GM18498 (cell line): ENCODE data around the gene ETV3.
"Not testable (repeated sequence)": the region's sequence is repeated elsewhere in the genome, so short reads cannot be mapped to it uniquely, and the experiment has no call there.

ENCODE experiments used
- ATAC-seq: cut with Tn5 transposase; IDR thresholded peaks from one replicate; pipeline ENCODE4 v1.9.1; 2021; ENCODE audit warnings: mild to moderate bottlenecking, moderate library complexity; ENCODE audit not compliant: unreplicated experiment

The ETV3 gene

DNA sequence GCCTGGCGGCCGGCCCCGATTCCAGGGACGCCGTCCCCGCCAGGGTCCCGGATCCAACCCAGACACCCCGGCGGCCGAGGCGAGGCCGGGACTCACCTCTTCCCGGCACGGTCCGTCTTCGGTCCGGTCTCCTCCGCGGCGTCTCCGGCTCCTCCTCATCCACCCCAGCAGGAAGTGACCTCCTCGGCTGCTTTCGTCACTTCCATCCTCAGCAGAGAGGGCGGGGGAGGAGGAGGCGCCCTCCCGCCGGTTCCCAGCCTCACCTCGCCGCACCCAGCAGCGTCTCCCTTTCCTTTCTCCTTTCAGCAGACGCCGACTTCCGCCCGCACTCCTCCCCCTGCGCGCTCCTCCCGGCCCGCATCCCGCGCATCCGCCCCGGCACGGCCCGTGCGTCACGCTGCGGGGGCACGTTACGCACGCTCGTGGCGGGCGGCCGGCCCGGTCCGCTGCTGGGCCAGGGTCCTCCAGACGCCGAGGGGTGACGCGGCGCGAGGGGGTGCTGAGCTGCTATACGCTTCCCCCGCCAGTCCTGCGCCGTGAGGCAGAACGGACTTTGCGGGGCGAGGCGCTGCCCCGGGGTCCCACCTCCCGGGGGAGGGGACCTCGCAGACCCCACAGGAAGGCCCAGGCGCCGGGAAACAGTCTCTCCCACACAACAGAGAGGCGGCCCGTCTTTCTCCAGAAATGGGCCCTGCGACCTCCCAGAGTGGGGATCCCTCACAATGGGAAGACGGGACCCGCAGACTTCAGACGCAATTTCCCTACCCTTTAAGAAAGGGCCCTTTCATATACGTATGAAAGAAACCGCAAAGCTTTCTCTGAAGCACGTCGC lies at the start of gene ETV3:
TSS of gene ETV3 (minus strand) at position 176 of the 832 bp plus-strand sequence. CDS start 2,043 bp downstream, outside the sequence.
- ATAC-seq = peak; percentile 91

GRCh38 chr1:157186281-157186992 lies 48.2 kb upstream of the ETV3 start:
- ATAC-seq = no peak

- no peak for ATAC-seq
These were observed 45.7 kb upstream of the ETV3 start for GRCh38 chr1:157183870-157184269.

- not testable (repeated sequence) for ATAC-seq
These were observed 44.2 kb upstream of the ETV3 start for GRCh38 chr1:157182371-157182770.

- ATAC-seq = peak; percentile 21
These were observed 43.6 kb upstream of the ETV3 start for GRCh38 chr1:157181790-157182189.

GRCh38 chr1:157181258-157181657 lies 43.1 kb upstream of the ETV3 start:
- ATAC-seq = peak; percentile 42

GRCh38 chr1:157178490-157178889 lies 40.3 kb upstream of the ETV3 start:
- no peak for ATAC-seq

GRCh38 chr1:157177733-157178394 lies 39.7 kb upstream of the ETV3 start:
- no peak for ATAC-seq

- no peak for ATAC-seq
These were observed 38.5 kb upstream of the ETV3 start for GRCh38 chr1:157176591-157177121.

DNA sequence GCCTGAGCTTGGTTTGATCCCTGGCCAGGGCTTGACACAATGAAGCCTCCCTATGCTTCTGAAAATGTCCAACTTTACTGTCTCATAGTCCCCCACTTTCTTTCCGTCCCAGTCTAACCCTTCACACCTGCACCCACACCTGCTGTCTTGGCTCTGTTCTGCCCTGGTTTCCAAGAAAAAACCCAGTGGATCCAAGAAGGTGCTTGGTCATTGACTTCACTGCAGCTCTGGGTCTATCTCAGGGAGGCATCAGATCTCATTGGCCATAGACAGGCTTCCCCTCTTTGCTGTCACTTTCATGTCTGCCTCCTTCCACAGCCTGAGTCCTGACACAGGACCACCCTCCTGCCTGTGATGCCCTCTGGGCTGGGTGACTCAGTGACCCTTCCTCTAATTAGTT lies 37.8 kb upstream of the ETV3 start:
- ATAC-seq = no peak

GRCh38 chr1:157173900-157174410 lies 35.8 kb upstream of the ETV3 start:
- no peak for ATAC-seq

DNA sequence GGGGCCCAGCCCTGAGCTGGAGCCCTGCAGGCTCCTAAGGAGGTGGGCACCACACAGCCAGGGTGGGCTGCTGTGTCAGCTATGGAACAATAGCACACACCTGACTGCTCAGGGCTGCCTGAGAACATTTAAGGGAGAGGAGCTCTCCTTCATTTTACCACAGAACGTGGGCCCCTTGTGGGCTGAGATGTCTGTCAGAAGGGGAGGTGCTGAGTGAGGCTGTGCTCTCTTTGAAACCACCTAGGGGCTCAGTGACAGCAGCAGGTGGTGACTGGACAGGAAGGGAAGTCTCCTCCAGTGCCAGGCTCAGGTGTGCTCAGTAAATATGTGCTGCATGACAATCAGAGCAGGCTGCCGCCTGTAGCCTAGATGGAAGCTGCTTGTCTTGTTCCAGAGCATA lies 35.0 kb upstream of the ETV3 start:
- not testable (repeated sequence) for ATAC-seq

- not testable (repeated sequence) for ATAC-seq
These were observed 34.4 kb upstream of the ETV3 start for GRCh38 chr1:157172591-157172990.

DNA sequence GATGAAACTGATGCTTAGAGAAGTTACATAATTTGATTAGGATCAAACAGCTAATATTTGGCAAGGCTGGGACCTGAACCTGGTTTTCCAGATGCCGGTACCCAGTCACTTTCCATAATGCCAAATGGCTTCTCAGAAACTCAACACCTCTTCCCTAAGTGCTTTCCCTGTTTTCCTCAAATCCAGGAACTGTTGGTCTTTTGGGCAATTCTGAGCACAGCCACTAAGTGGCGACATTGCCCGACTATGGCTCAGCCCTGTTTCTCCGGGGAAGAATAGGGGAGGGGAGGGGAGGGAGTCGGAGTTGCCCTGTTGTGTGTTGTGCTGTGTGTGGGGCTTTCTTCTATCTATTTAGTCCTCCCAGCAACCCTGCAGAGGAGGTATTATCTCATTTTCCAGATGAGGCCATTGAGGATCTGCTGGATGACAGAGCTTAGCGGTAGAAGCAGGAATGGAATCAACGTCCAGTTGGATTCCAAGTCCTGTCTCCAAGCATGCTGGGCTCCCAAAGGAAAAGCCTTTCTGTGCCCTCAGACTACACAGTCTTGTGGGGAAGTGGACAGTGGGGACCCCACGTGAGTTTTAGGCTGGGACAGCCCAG lies 33.8 kb upstream of the ETV3 start:
- not testable (repeated sequence) for ATAC-seq

GRCh38 chr1:157170677-157171515 lies 32.7 kb upstream of the ETV3 start:
- ATAC-seq = no peak

GRCh38 chr1:157168015-157168414 lies 29.8 kb upstream of the ETV3 start:
- ATAC-seq = no peak

- no peak for ATAC-seq
These were observed 29.2 kb upstream of the ETV3 start for GRCh38 chr1:157167437-157167836.

DNA sequence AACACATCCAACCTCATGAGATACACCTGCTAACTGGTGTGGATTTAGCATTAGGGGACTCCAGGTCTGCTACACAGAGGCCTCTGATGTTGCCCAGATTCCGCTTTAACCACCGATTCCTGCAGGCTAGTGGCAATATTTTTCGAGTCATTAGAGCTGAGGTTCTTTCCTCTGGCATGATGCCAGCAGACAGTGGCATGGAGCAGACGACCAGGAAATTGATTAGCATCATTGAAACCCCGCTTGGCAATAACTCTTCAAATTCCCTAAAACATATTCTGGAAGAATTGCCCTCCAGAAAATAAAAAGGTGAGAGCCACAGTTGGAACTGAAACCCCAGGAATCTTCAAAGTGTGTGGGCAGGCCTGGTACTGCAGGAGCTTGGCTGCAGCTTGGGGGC lies 28.4 kb upstream of the ETV3 start:
- ATAC-seq = no peak

- ATAC-seq = no peak
These were observed 25.3 kb upstream of the ETV3 start for GRCh38 chr1:157163273-157164127.
